Measurements from ENCODE around the gene TCEAL7.
A peak's percentile ranks its signal among the peaks of the same experiment; 100 is the strongest.
"Not testable (repeated sequence)": the region's sequence is repeated elsewhere in the genome, so short reads cannot be mapped to it uniquely, and the experiment has no call there.

Gene TCEAL7, protein sequence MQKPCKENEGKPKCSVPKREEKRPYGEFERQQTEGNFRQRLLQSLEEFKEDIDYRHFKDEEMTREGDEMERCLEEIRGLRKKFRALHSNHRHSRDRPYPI

DNA sequence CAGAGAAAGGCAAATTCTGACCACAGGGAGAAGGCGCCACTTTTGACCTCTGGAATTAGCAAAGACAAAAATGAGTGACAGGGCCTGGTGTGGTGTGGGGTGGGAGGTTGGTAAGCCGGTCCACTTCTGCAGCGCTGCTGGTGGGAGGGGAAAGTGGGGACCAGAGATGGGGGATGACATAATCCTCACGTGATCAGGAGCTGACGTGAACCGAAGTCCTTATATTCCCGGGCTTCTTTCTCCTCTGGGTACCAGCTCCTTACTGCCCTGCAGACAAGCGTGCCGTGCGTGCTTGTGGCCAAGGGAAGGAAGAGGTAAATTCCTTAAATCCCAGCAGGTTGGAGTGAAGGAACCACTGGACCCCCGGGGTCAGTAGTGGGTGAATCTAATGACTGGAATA, at the start of gene TCEAL7:
Gene TCEAL7, plus strand, starts transcription at position 249 of the 400 bp plus-strand sequence. CDS start 1,165 bp downstream, outside the sequence.
- no peak for DNase-seq

DNA sequence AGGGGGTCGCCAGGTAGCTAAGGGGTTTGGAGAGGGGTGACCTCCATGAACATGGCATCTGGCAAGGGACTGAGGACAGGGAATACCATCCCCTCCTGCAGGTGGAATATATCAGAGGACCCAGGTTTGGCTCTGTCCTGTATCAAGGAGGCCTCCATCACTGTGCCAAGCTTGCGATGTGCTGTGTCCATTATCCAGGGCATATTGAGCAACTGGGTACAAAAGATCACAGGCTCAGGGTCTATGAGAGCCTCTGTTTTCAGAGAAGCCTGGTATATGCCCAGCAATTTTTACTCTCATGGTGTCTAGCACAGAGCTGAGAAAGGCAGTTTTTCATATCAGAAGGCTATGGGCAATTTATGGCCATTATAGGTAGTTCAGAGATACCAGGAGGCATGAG, 36.9 kb upstream of the TCEAL7 start:
- no peak for DNase-seq

DNA sequence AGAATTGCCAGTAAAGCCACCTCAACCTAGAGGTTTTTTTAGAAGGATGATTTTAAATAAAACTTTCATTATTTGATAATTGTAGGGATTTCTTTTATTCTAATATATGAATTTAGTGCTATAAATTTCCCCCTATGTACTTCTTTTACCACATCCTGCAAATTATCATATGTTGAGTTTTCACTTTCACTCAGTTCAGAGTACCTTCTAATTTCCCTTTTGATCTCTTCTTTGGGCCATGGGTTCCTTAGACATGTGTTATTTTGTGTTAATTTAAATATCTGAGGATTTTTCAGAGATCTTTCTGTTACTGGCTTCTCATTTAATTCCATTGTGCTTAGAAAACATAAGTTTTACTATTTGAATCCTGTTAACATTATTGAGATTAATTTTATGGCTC, 25.3 kb upstream of the TCEAL7 start:
- no peak for DNase-seq

DNA sequence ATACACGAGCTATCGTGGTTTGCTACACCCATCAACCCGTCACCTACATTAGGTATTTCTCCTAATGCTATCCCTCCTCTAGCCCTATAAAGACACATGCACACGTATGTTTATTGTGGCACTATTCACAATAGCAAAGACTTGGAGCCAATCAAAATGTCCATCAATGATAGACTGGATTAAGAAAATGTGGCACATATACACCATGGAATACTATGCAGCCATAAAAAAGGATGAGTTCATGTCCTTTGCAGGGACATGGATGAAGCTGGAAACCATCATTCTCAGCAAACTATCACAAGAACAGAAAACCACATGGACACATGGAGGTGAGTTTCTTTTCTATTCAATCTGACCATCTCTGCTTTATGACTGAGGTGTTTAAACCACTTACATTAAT, 24.4 kb upstream of the TCEAL7 start:
- DNase-seq, result not testable (repeated sequence)

DNA sequence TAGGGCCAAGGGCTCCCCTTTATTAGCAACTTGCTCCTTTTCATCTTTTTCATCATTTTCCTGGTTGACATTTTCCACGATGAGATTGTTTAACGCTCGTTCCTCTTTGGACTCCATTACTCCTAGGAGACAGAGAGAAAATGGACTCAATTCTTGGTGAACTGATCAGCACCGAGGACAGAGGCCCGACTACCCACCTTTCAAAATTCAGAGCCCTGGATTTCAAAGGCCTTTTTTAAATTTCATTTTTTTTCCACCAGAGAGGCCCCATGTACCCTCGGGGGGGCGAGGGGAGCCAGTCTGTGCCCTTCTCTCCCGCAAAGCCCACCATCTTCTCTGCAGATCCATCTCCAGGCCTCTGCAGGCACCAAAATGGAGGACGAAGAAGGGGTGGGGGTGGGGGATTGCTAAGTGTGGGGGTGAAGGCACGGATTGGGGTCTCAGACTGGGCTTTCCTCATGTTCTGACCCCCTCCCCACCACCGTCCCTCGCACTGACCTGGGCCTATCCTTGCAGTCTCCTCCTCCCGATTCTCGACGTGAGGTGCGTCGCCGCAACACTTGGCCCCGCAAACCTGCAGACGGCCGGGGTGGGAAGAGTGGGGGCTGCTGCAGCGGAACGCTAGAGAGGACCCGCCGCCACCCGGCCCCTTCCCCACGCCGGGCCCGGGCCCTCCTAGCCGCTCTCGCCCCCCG, 20.0 kb upstream of the TCEAL7 start:
- DNase-seq, result no peak

DNA sequence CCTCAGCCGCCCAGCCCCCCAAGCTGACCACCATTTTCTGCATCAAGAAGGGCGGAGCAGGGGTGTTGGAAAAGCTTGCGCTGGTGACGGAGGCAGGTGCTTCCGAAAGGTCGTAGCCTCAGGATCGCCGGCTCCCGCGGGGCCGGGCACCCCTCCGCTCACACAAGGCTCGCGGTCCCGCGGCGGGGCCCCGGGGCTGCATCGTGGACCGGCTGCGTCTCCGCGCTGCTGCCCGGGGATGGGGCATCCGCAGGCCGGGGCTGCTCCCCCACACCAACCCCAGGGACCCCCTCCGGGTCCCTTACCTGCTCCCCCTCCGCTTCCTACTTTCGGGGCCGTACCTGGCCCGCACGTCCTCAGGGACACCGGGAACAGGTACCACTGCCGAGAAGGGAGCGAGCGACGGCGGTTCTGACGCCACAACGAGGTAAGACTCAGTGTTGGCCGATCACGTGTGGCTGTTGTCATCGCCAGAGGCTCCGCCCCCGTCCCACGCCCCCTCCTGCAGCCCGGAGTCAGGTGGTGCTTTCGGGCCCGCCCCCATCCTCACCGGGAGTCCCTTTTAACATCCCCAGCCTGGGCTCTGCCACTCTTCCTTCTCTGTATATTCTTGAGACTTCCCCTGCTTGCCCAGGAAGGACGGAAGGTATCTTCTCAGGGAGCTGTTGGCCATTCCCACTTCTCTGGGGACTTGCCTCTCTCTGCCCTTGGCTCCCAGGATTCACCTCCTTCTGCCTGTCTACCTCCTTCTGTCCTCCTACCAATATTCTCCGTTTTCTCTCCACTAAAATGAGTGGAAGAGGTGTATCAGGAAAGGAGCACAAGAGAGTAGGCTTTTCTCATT, 19.3 kb upstream of the TCEAL7 start, which contains the start of gene BEX2:
Gene BEX2, minus strand, starts transcription at position 436 of the 844 bp plus-strand sequence. CDS start 1,014 bp downstream, outside the sequence.
- DNase-seq, result peak; percentile 88

DNA sequence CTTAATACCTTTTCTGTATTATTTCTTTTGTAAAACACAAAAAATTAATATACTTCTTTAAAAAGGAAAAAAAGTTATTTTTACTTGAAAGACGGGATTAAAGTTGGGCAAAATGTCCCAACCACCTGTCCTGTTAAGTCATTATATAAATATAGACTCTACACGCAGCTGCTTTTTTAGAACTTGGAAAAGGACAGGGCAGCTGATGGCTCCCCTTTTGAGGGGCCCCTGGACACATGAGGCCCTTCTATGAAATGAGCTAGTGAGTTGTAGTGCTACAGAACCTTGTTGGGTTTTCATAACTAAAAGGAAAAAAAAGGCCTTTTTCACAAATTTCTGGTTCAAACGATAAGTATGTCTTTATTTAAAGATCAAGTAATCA, 18.6 kb upstream of the TCEAL7 start:
- no peak for DNase-seq

DNA sequence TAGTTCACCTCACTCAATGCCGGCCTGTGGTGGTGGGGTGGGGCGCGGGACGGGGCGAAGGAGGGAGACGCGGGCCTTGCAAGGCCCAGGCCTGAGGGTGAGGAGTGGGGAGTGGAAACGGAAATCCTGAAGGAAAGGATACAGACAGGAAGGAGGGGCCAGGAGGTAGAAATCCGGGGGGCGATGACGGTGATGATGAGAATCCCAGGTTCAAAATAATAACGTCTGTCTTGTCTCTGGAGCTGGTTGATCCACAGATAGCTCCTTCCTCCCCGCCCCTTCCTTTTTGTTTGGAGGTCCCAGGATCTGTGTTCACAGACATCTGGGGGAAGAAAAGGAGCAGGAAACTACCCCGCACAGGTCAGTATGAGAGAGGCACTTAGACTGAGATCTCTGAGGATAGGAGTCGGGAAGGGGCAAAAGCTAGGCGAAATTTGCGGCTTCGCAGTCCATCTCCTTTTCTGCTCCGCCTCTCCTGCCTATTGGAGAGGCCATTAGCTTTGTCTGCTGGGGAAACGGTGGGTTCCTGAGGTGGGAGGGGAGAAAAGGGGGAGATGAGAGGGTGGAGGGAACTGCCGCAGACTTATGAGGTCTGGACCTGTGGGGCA, 746 bp downstream of the TCEAL7 start:
- no peak for DNase-seq

DNA sequence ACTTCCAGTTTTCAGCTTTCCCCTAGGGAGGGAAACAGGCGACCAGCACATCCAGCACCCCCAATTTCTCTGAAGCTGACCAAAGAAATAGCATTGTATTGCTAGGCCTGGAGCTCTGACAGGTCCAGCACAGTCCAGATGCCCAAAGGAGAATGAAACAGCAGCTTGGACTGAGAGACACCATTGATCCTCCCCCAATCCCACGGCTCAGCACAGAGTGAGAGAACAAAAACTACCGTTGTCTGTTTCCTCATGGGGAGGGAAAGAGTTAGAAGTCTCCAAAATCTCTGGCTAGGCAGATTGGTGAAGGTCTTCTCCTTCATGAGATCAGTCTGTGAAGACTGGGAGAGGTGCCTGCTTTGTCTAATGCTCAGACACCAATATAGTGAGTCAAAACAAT, 8.6 kb downstream of the TCEAL7 start:
- no peak for DNase-seq

DNA sequence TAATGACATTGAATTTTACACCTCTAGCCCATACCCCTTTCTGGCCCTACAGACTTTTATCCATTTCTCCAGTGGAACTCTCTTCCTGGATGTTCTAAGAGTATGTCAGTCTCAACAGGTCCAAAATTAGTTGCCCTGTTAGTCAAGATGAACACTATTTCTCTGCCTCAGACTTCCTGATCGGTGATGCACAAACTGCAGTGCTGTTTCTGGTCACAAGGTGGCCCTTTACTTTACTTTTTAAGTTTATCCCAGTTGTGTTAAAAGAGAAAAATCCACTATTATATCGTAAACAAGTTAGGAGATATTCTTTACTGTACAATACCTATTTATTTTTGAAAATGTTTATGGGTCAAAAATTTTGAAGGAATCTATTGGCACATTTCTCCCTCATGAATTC, 13.1 kb downstream of the TCEAL7 start:
- DNase-seq, result peak; percentile 42

DNA sequence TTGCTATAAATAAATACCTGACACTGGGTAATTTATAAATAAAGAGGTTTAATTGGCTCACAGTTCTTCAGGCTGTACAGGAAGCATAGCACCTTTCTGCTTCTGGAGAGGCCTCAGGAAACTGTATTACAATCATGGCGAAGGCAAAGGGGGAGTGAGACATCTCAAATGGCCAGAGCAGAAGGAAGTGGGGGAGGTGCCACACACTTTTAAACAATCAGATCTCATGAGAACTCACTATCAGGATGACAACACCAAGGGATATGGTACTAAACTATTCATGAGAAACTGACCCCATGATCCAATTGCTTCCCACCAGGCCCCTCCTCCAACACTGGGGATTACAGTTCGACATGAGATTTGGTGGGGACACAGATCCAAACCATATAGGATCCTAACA, 14.6 kb downstream of the TCEAL7 start:
- DNase-seq, result no peak

DNA sequence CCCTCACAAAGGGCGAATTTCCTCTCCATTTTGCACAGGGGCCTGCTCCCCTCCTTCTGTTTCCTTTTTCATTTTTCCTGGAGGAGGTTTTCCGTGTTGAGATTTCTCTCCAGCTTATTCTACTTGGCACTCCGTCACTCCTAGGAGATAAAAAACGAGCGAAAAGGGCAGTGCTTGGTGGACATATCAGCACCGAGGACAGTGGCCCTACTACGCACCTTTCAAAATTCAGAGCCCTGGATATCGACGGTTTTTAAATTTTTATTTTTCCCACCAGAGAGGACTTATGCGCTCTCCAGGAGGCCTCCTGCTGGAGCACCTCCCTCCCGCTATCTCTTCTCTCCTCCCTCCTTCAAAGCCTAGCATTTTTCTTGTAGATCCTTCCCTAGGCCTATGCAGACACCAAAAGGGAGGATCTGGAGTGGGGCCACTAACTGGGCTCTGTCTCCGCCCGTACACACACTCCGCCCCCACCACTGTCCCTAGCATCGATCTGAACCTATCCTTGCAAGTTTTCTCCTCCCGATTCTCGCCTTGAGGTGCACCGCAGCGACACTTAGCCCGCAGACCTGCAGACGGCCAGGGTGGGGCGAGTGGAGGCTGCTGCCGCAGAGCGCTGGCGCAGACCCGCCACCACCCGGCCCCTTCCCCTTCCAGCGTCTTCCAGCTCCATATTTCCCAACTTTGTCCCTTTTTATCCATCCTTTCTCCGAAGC, 17.8 kb downstream of the TCEAL7 start:
- no peak for DNase-seq

DNA sequence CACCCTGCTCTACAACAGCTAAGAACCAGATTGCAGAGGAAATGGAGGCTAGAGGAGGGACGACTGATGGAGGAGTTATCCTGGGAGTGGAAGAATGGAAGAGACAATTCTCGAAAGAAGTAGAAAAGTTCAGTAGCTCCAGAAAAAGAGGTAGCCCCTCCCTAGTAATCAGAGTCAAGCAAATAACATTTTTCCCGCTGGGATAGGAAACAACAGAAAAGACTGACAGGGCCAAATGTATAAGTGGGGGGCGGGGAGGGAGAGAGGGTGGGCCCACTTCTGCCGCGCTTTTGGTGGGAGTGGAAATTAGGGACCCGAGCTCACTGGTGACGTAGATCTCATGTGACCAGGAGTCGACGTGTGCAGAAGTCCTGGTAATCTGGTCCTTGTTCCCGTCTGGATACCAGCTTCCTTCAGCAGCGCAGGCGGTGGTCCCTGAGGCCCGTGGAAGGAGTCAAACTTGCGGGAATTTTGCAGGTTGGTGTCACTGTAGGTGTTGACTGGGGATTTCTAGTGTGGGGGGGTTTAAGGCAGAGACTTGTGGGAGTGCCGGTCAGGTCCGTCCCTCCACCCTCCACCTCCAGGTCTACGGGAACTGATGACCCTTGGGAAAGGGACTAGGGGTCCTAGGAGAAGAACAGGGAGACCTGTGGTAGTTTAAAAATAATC, 26.2 kb downstream of the TCEAL7 start, which contains the start of gene TCEAL9:
Gene TCEAL9, plus strand, starts transcription at position 377 of the 669 bp plus-strand sequence. CDS start 1,179 bp downstream, outside the sequence.
- DNase-seq, result no peak

DNA sequence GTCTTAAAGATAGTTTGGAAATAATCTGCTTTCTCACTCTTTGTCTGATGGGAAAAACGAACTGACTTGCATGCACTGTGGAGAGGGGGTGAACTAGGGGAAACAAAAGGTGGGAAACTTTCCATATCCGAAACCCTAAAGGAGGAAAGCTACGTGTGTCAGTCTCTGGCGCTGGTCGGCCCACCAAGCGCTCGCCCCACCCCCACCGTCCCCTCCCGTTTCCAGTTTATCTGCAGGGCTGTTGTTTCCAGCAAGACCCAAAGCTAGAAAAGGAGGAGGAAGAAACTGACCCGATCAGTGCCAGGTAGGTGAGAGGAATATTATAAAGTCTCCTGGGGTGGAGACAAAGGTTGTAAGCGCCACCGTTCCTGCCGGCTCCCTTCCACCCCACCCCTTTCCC, 26.8 kb downstream of the TCEAL7 start:
- no peak for DNase-seq

DNA sequence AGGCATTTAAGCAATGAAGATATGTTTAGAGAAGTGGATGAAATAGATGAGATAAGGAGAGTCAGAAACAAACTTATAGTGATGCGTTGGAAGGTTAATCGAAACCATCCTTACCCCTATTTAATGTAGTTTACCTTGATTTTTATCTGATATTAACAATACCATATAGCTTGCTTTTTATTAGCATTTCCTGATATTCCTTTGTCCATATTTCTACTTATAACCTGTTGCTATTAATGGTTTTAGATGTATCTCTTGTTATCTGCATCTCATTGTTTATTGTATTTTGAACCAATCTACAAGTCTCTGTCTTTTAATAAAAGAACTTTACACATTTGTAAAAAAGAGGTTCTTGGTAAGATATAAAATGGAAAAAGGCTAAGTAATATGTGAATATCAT, 27.8 kb downstream of the TCEAL7 start:
- DNase-seq, result no peak

DNA sequence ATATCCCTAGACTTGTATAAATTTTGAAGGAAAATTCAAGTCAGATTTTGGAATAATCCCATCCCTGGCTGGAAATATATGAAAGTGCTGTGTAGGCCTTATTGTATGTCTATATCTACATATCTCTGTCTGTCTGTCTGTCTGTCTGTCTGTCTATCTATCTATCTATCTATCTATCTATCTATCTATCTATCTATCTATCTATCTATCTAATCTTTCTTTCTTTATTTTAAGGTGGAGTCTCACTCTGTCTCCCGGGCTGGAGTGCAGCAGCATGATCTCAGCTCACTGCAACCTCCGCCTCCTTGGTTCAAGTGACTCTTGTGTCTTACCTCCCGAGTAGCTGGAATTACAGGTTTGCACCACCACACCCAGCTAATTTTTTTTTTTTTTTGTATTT, 29.6 kb downstream of the TCEAL7 start:
- DNase-seq, result not testable (repeated sequence)

DNA sequence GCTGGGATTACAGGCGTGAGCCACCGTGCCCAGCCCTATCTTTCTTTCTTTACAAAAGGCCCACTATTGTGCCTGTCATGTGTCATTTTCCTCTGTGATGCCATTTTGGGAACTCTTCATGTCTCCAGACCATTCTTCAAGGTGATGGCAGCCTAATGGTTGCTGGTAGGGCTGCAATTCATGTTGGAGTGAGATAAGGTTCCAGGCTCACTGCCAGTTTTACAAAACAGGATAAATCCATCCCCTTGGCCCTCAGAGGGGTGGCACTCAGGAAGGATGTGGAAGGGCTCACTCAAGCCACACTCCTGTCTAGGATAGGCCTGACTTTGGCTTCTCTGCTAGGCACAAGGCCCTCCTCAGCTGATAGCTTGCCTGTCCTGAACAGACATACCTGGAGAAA, 30.1 kb downstream of the TCEAL7 start:
- DNase-seq, result no peak

DNA sequence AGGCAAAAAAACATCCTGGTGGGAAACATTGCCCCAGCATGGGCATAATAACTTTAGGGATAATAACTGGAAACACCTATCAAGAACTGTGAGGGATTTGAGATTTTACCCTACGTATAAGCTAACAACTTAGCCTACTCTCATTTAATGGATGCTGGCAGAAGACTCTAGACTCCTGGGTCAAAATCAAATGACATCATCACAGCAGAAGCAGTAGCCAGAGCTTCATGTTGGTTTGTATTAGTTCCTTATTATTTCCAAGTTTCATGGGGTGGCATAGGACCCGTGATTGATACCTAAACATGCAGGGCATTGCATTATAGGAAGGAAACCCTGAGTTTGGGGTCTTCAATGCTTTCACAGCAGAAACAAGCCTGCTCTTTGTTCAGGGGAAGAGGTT, 30.9 kb downstream of the TCEAL7 start:
- DNase-seq, result no peak

DNA sequence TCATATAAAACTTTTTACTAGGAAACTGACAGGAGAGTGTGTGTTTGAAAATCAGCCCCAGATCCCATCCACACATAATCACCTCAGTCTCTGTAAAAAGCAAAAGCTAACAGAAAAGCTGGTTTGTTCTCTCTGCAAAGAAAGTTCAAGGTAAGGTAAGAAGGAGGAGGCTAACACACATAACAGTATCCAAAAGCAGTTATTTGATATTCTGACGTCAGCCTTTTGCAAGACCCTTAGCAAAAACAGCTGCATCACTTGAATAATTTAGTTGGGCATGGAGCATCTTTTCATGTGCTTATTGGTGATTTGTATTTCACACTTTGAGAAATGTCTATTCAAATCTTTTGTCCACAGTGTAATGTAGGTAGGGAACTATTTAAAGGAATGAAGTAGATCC, 31.8 kb downstream of the TCEAL7 start:
- DNase-seq, result no peak

DNA sequence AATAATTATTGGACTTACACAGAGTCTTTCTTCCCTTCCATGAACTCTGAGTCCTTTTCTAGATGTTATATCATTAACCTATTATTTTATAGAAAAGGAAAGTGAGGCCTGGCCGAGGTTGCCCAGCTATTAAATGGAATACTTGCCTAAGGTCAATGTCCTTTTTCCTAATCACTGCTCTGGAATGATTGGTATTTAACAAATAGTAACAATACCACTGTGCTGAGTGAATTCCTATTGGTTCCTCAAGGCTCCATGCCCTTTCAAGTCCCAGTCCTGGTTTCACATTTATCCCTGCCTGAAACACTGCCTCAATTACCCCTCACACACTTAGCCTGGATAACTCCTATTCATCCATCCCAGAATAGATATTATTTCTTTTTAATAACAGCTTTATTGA, 32.4 kb downstream of the TCEAL7 start:
- no peak for DNase-seq

DNA sequence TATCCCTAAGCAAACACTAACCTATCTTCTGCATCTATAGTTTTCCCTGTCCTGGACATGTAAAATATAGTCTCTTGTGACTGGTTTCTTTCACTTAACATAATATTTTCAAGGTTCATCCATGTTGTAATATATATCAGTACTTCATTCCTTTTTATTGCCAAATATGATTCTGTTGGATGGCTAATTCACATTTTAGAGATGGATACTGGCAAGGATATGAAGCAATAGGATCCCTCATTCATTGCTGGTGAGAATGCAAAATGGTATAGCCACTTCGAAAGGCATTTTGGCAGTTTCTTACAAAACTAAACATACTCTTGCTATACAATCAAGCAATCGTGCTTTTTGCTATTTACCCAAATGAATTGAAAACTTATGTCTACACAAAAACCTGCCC, 33.0 kb downstream of the TCEAL7 start:
- DNase-seq, result no peak

DNA sequence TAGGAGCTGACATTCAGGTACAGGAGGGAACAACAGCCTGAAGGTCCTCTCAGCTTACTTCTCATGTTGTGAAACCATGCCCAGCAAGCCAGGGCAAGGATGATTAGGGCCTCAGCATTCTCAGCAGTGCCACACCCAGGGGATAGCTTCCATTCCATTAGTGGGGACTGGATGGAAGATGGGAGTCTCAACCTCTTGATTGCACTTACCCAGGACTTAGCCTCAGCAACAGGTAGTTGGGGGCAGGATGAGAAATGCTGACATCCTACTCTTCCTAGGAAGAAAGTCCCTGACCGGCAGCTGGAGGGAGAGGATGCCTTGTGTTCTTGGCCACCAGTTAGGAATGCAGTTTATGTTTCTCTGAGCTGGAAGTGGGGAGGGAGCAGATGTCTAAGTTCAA, 37.5 kb downstream of the TCEAL7 start:
- DNase-seq, result no peak
